IPS DF 4.7 (cell line): ENCODE results near the gene PDE2A.

Source experiments
- DNase-seq: peaks from one replicate; pipeline ENCODE4 v3.0.0-alpha.2; 2013; ENCODE audit warnings: low spot score; ENCODE audit errors: extremely low read depth

Gene PDE2A

DNA sequence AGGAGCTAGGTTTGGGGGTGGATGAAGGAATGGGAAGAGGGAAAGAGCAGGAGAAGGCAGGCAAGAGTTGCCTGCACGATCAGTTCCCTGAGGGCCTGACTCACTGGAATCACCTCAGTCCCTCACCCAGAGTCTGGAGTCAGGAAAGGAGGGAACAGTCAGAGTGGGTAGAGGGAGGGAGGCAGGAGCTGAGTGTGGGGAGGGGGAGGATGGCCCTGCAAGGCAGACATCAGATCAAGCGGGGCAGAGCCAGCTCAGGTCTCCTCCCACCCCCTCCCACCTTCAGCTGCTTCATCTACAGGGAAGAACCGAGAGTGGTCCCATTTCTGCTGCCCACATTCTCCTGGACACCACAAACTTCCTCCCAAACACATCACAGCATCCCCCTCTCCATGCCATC lies 58.9 kb downstream of the PDE2A start:
- DNase-seq: no peak

DNA sequence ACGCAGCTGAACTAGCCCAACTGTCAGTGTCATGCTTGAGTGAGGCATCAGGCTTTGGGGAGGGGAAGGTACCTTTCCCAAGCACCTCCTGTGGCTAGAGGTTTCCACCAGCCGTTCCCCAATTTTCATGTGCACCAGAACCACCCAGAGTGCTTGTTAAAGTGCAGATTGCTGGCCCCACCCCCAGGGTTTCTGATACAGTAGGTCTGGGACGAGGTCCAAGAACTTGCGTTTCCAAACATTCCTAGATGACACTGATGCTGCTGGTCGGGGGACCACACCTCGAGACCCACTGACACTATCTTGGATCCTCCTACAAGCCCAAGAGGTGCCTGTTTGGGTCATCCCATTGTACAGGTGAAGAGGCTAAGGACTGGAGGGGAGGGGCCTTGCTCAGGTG lies 59.8 kb downstream of the PDE2A start:
- no peak for DNase-seq

DNA sequence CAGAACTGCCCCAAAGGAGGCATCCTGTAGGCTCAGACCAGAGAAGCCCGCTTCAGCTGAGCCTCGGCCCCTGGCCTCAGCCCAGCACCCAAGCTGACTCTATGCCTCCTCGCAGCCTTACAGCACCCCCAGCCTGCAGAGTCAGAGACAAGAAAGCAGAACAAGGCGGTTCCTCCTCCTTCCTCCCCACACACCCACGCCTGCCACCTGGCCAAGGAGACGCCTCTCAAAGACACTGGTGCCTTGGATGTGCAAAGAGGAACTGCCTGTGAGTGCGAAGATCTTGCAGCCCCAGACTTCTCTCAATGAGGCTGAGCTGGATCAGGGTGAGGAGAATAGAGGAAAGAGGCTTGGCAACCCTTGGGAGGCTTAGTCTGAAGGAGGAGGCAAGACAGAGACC lies 60.2 kb downstream of the PDE2A start:
- no peak for DNase-seq

DNA sequence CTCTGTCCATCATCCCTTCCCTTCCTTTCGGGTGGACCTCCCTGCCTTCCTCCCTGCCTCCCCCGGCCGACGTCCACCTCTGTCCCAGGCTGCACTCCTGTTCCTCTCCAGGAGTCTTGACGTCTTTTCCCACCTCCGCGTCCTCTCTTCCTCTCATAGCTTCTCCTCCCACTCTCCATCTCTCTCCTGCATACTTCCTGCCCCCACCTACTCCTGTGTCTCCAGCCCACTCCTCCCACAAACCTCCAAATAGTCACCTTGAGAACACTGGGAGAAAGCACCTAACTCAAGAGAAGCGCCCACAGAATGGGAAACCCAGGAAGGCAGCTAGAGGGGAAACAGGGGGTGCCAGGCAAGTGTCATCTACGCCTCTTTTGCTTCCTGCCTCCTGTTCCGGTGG lies 60.8 kb downstream of the PDE2A start:
- DNase-seq: no peak

DNA sequence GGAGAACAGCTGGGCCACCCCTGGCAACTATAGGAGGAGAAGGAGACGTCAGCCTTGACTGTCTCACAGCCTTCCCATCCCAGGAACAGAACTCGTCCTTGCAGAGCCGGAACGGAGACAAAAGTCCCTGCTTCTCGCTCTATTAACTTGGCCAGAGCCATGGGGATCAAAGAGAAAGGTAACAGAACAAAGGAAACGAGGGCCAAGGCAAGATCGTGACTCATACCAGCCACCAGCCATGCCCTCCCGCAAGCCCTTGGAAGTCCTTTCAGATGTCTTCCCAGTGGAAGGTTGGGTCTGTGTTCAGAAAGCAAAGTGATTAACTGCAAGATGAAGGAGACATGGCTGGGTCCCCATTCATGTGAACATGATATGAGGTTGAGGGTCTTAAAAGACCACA lies 64.7 kb downstream of the PDE2A start:
- no peak for DNase-seq

DNA sequence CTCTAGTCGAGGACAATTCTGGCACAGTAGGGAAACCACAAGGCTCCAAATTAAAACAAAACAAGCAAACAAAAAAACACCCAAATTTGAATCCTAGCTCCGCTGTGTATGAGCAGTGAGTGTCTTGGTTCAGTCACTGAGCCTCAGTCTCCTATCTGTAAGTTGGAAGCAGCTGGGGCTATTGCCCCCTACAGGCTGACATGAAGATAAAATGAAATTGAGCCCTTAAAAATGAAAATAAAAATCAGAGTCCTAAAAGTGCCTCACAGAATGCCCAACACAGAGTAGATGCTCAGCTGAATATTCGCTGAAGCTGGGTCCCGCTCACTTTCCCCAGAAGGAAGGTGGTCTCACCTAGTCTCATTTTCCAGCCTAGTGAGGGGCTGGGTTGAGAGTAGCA lies 65.2 kb downstream of the PDE2A start:
- DNase-seq: no peak

DNA sequence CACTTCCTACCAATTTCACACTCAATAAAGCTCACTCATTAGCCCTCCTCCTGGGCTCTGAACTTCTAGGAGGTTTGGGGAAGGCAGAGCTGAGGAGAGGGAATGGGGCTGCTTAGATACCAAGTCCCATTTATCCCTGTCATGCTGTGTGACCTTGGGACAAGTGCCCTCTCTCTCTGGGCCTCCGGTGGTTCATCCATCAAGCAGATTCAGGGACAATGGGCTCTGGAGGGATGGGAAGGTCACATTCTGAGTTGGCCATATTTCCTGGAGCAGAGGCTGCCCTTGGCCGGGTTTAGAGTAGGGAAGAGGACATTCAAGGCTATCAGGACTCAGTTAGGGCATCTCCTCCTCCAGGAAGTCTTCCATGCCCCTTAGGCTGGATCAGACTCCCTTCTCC lies 66.7 kb downstream of the PDE2A start:
- DNase-seq: no peak

DNA sequence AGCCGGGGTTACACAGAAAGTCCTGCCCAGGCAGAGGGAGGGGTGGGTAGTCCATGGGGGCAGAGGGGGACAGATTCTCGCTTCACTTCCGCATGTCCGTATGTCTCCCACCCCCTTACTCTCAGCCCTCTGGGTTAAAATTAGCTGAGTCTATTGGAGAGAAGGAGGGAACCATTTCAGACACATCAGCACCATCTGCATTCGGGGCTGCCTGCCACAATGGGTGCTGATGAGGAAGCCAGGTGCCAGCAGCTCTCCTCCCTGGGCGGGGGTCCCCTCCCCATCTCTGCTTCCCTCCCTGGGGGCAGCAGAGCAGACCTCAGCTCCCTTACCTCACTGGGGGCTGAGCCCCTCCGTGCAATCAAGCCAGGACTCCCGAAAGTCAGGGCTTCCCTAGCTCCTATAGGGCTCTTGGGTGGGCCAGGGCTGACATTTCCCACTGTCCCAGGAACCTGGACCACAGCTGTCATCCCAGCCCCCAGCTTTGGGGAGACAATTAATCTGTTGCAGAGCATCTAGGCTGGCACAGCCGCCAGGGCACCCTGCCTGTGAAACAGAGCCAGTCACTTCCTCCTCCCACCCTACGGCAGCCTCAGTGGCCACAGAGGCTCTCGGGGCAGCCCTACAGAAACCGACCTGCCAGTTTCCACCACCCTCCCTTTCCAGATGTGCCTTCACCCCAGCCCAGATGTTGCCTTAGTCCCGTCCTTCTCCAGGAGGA lies 67.3 kb downstream of the PDE2A start:
- no peak for DNase-seq

DNA sequence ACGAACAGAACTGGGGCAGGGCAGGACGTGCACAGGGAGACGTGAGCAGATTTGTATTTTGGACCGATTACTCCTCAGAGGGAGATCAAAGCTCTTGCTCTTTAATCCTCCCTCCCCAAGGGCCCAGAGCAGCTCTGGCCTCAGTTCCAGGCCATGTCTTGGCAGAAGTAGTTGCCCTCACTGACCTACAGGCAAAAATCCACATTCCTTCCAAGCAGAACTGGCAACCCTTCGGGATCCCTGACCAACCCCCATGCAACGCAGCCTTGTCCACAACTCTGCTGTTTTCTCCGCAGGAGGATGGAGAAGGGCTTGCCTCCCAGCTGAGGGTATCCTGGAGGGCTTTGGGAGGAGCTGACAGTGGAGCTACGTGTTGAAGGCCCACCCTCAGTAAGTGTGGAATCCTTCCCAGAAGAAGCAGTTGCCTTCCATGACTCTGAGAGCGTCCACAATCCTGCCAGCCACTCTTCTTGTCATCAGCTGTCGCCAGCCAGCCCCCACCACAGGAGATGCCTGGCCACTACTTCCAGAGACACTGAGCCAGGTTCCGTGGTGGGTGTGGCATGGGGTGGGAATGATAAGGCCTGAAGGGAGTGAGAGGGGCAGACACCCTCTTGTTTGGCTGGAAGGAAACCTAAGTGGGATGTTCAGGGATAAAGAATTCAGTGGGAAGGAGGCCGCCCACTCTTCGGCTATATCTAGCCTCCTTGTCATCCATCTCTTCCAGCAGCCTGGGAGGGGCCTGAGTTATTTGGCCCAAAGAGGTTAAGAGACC lies 68.1 kb downstream of the PDE2A start:
- DNase-seq: no peak

DNA sequence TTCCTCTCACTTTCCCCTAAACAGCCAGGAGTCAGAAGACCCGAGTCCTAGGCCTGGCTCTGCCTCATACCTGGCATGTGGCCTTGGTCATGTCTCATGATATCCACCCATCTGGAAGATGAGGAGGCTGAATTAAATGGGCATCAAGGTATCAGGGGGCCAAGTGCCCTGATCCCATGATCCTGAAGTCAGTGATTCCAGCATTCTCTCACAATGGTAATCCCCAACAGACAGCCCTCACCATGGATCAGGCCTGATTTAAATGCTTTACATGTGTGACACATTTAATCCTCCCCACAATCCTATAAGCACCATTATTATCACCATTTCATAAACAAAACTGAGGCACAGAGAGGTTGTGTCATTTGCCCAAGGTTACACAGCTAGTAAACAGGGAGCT lies 70.0 kb downstream of the PDE2A start:
- no peak for DNase-seq

DNA sequence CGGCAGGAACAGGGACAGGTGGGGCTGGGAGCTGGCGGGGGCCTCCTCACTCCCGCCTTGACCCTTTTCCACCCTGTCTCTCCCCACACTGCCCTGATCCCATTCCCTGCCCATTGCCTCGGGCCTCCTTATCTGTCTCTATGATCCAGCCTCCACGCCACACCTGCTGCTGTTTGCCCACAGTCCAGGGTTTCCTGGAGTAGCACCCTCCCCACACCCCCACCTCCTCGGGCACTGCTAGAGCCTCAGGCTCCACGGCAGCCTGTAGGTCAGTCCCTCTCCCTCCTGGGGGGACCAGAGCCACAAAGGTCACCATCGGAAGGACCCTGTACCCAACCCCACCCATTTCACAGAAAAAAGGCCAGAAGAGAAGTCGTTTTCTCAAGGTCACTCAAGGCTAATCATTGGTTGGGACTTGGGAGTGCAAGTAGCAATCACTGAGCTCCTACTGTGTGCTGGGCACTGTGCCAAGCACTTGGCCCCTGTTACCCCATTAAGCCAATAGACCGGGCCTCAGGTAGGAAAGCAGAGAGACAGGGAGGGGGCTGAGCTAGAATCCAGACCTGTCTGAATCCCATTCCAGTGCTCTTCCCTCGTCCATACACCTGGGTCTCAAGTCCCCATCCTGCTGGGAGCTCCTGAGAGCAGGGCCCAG lies 71.8 kb downstream of the PDE2A start:
- DNase-seq: no peak

DNA sequence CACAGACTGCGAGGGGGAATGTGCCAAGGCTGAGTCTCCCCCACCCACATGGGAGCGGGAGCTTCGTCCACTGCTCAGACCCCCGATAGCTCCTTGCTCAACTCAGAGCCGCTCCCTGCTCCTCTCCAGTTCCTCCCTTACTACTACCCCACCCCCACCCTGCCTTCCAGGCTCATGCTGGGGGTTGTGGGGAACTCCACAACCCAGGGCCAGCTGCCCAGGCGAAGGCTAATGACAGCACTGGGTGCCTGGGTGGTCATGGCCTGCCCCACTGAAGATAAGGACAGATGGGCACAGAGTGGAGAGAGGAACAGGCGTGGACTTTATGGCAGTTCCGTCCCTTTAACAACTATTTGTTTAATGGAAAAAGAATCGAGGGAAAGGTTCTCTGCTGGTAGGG lies 73.7 kb downstream of the PDE2A start:
- DNase-seq: no peak

DNA sequence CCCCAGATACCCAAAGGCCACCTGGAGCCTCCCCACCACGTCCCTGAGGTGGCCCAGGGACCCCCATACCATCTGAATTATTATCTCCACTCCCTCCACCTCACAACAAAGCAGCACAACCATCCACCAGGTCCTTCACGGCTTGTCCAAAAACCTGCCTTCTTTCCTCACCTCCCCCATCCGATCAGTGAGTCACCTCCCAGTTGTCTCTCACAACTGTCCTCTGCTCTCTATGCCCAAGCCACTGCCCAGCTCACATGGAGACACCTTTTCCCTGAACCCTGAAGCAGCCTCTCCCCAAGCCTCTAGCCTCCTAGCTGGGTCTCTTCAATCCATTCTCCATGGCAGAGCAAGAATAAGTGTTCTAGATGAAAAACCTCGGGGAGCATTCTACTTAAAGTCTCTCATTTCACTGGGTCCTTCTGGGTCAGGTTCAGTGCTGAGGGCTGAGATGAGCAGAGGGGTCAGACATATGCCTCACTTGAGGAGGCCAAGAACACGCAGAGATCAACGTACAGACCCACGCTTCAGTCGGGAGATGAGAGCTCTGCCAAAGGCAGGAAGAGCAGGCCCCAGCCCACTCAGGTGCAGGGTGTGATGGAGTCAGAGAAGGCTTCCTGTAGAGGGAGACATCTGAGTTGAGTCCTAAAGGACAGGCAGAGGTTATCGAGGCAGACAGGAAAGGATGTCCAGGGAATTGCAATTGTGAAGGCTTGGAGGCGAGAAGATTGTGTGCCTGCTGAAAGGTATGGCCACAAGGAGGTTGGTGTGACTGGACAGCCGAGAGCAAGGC lies 74.7 kb downstream of the PDE2A start:
- DNase-seq: no peak

DNA sequence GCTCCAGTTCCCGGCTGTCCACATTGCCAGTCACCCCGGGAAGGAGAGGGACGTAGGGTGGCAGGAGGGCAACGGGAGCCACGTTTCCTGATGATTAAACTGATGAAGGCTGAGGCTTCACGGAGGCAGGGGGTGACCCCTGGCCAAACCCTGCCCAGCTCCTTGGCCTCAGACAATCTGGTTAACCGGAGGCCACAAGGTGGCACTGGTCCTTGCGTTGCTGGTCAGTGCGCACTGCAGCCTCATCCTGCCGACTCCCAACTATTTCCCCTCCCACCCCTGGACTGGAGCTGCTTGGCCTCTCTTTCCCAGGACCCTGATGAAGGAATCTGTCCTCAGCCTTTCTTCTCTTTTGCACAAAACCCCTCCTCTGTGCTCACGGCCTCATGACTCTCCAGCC lies 75.3 kb downstream of the PDE2A start:
- DNase-seq: peak; percentile 46

DNA sequence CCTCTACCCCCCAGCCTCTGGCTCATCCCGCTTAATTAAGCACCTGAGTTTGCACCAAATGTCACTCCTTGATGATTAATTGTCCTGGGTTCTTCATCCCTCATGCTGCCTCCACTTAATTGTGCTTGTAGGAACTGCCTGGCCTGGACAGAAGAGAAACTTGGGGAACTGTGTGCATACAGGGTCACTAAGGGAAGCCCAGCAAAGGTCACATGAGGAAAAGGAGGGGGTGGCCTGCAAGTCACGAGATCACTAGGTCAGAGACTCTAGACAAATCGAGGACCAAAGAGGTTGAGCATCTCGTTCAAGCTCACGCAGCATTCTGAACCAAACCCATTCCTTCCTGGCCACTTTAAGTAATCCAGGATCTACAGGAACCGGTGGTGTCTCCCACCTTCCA lies 75.8 kb downstream of the PDE2A start:
- DNase-seq: no peak

DNA sequence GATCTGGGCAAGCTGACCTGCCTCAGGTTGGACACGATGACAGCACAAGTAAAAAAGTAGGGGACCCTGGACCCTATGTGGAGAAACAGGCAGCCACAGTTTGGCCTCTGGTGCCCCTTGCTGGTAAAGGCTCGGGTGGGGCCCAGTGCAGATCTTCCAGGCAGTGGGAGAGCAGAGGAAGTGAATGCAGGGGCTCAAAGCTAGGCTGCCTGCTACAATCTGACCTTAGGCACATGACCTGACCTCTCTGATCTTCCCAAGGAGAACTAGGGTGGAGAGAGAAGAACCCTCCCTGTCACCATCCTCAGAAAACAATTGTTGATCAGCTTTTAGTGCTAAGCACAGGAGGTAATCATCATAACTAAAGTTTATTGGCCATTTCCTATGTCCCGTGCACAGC lies 76.5 kb downstream of the PDE2A start:
- no peak for DNase-seq

DNA sequence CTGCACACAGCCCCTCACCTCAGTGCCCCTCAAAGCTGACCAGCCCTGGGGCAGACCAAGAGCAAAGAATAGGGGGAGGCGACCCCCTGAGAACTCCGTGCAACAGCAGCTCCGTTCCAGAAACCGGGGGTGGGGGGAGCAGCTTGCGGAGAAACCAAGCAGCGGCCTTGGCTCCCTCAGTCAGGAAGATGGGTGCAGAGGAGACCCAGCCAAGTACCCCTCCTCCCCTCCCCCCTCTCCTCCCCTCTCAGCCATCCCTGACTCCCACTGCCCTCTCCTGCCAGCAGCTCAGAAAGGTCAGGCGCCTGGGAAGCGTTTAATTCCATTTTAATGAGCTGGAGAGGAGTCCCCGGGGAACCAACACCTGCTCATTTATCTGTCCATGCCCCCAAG lies 78.9 kb downstream of the PDE2A start:
- DNase-seq: no peak

DNA sequence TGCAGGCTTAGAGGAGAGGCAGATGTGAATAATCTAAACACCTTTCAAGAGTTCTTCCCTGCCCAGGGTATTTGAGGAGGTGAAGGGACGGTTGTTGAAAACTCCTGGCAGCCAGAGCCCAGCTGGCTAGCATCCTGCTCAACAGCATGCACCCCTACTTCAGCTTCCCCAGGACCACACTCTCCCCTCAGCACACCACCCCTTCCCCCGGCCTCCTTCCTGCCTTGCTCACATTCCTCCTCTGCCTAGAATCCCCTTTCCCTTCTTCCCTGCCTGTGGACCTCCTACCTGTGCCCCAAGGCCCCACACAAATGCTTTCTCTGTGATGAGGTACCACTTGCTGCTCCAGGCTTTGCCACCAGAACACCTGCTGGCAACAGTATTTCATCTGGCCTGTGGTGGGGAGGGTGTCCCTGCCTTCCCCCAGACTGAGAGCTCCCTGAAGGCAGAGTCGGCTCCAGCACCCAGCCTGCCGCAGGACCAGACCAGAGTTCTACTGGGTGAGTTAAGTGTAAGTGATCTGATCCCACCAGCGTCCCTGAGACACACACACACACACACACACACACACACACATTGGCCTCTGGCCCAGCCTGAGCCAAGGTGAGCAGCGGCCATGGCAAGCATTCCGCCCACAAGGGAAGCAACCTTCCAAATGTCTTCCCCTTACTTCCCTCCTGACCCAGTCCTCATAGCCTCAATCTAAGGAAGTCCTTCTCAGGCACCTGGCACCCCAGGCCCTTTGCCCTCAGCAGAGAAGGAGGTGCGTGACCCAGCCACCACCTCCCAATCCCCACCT lies 79.5 kb downstream of the PDE2A start:
- DNase-seq: no peak

DNA sequence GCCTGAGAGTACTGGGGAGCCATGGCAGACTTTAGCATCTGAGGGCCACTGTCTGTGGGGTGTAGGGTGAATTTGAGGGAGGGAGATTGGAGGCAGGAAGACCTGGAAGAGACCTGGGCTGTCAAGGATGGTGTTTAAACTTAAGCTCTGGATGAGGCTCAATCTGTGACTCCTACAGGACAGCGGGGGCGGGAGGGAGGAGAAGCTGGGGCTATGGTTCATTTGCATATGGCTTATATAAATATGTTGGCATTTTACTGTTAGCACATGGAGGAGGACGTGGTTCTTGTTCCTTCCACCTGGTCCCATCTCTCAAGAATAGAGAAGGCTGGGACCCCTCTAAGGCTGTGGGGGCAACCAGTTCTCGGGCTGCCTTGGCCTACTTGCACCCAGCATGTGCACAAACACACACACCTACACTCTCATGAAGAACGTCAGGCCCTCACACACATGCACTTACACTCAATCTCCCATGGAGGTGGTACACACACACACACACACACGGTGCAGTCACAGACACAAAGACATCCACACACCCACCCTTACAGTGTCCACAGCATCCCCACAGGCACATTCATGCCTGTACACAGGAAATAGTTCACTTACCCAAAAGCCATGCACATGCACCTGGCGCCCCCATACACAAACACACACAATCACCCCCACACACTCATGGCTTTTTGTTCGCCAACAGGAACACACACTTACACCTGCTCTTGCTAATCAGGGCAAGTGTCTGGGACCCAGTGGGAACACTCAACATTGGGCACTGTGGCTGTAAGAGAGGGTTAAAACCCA lies 81.3 kb downstream of the PDE2A start:
- no peak for DNase-seq

DNA sequence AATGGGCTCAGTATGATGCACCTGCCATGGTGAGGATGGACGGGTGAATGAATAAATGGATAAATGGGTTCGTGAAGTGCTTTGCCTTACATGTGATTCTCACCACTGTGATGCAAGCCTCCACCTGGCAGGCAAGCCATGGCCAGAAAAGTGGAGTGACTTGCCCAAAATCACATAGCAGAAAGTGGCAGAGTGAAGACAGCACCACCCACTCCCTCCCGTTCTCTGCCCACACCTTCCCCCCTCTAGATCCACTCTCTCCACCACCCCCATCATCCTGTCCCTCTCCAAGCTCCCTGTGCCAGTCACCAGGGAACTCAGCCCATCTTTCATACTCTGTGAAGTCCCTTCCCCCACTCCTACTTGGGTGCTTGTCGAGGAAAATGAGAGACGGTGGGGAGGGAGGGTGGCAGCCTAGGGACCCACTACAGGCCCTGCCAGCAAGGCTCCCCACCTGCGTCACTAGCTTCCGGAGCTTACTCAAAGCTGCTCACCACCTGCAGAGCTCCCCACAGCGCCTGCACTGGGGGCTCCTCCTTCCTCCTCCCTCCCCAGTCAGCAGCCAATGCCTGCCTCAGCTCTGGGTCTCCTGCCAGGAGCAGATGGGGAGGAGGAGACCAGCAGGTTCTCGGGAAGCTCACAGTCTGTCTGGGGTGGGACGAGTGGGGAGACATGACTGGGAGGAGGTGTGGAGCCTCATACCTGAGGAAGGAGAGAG lies 82.3 kb downstream of the PDE2A start:
- no peak for DNase-seq
